Breast epithelium (tissue), 4 donors: ENCODE data around the gene CD151. TPM values are rescaled to one million over a fixed set of nuclear protein-coding genes. Genes with fewer than 3 reads are reported as not detected.
A peak's percentile ranks its signal among the peaks of the same experiment; 100 is the strongest.

Source experiments
- DNase-seq, 2 donors: peaks; one replicate each; pipeline ENCODE4 v3.0.0-alpha.2; 2019; ENCODE audit warnings: low spot score in 2 of 2
- H3K27ac ChIP-seq, 2 donors: fragments of 200-600 bp; sonication (generic) in 1 of 2; one replicate each; pipeline ENCODE4 v1.5.1; 2016 to 2019; ENCODE audit warnings: mild to moderate bottlenecking in 1 of 2
- H3K27me3 ChIP-seq, 2 donors: fragments of 200-600 bp; sonication (generic) in 1 of 2; one replicate each; pipeline versions ENCODE4 v1.5.1 to v1.6.0; 2017 to 2019; ENCODE audit warnings: control low read depth in 1 of 2, mild to moderate bottlenecking in 1 of 2
- H3K36me3 ChIP-seq: fragments of 200-600 bp; one replicate; pipeline ENCODE4 v1.5.1; 2019
- H3K4me1 ChIP-seq, 2 donors: fragments of 200-600 bp; sonication (generic); one replicate each; pipeline ENCODE4 v1.5.1; 2016 to 2019; ENCODE audit warnings: control low read depth in 1 of 2
- H3K4me3 ChIP-seq, 3 donors: fragments of 200-600 bp; sonication (generic); 1 replicate in 2 of 3; 2 replicates in 1 of 3; pipeline ENCODE4 v1.5.1; 2016 to 2019; ENCODE audit warnings: mild to moderate bottlenecking in 3 of 3, moderate library complexity in 2 of 3
- H3K9me3 ChIP-seq, 2 donors: fragments of 200-600 bp; sonication (generic) in 1 of 2; one replicate each; pipeline ENCODE4 v1.5.1; 2016 to 2019; ENCODE audit warnings: control low read depth in 1 of 2
- POLR2A ChIP-seq: fragments of 450-650 bp; IDR thresholded peaks from one replicate; pipeline ENCODE4 v1.6.1; 2016; ENCODE audit warnings: antibody characterized with exemption, mild to moderate bottlenecking, moderate library complexity
- POLR2AphosphoS5 ChIP-seq, 3 donors: sonication (generic); formaldehyde crosslinking; IDR thresholded peaks; one replicate each; pipeline ENCODE4 v1.6.1; 2017; ENCODE audit warnings: antibody characterized with exemption in 3 of 3
- intact Hi-C: fragments of 100-400 bp; cut with DNase I; formaldehyde crosslinking; loops from one replicate; pipeline ENCODE4 v1.15.1; 2023; ENCODE audit warnings: low total_unique reads
- total RNA-seq, 3 donors: library from RNA; depleted of rRNA; stranded (reverse); fragments of >200 nt; gene quantifications; one replicate each; pipeline ENCODE4 v1.1.0, GENCODE V29; 2016
- TF ChIP-seq, protein P1 (sequence below), 3 donors: fragments of 450-650 bp; IDR thresholded peaks; one replicate each; pipeline ENCODE4 v1.5.1; 2016 to 2017; ENCODE audit warnings: antibody characterized with exemption in 3 of 3, mild to moderate bottlenecking in 3 of 3, moderate library complexity in 3 of 3

The CD151 gene
- total RNA-seq, 3 donors from 2014 or later: 209 to 847 (median 343) TPM

DNA sequence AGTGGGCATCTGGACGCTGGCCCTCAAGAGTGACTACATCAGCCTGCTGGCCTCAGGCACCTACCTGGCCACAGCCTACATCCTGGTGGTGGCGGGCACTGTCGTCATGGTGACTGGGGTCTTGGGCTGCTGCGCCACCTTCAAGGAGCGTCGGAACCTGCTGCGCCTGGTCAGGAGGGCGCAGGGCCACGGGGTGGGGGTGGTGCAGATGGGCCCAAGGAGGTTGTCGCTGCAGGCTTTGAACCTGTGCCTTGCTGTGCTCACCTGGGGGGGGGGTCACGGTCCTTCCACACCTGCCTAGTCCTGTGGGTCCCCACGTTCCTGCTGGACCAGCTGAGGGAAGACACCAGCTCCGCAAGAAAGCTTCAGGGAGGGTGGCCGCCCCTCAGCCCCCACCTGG is 3.5 kb downstream of the CD151 start:
- H3K4me1 ChIP-seq: peaks cover 14 to 23% of the 10 kb centered on the region in 2 donors
- H3K9me3 ChIP-seq: no peaks in the 10 kb centered on the region
- no peak for DNase-seq
- peak overlapping the region; percentile 73 to 93 for H3K27ac ChIP-seq
- intact Hi-C loops: no loop called here
- H3K36me3 ChIP-seq: no peaks in the 10 kb centered on the region
- no peak for TF ChIP-seq POLR2A
- no peak for TF ChIP-seq POLR2AphosphoS5 (IDR thresholded peaks at IDR 0.05)
- TF ChIP-seq, protein P1, sequence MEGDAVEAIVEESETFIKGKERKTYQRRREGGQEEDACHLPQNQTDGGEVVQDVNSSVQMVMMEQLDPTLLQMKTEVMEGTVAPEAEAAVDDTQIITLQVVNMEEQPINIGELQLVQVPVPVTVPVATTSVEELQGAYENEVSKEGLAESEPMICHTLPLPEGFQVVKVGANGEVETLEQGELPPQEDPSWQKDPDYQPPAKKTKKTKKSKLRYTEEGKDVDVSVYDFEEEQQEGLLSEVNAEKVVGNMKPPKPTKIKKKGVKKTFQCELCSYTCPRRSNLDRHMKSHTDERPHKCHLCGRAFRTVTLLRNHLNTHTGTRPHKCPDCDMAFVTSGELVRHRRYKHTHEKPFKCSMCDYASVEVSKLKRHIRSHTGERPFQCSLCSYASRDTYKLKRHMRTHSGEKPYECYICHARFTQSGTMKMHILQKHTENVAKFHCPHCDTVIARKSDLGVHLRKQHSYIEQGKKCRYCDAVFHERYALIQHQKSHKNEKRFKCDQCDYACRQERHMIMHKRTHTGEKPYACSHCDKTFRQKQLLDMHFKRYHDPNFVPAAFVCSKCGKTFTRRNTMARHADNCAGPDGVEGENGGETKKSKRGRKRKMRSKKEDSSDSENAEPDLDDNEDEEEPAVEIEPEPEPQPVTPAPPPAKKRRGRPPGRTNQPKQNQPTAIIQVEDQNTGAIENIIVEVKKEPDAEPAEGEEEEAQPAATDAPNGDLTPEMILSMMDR (IDR thresholded peaks at IDR 0.05): no peak
- H3K4me3 ChIP-seq: no peak overlapping the region
- no peaks in the 10 kb centered on the region for H3K27me3 ChIP-seq

GRCh38 chr11:836700-837099 is 3.9 kb downstream of the CD151 start:
- H3K36me3 ChIP-seq: no peaks in the 10 kb centered on the region
- intact Hi-C loops: no loop called here
- no peak overlapping the region for H3K4me3 ChIP-seq

GRCh38 chr11:837189-837989 is 4.6 kb downstream of the CD151 start:
- Histone ChIP-seq H3K4me1 (peaks cover 6 to 23% of the 10 kb centered on the region in 2 donors), H3K36me3 (no peaks in the 10 kb centered on the region), H3K9me3 (no peaks in the 10 kb centered on the region), H3K27me3 (no peaks in the 10 kb centered on the region), H3K4me3 (no peak overlapping the region), H3K27ac (peak overlapping the region; percentile 35 to 93)
- TF ChIP-seq, protein P1 (IDR thresholded peaks at IDR 0.05): no peak
- intact Hi-C loops: no loop called here
- no peak for DNase-seq

More at GRCh38 chr11:836700-837099, 3.9 kb downstream of the CD151 start:
- TF ChIP-seq, protein P1 (IDR thresholded peaks at IDR 0.05): no peak
- TF ChIP-seq POLR2A (no peak), POLR2AphosphoS5 (IDR thresholded peaks at IDR 0.05) (no peak)
- peaks cover 13 to 27% of the 10 kb centered on the region in 2 donors for H3K4me1 ChIP-seq
- H3K27me3 ChIP-seq: no peaks in the 10 kb centered on the region
- DNase-seq: no peak
- H3K9me3 ChIP-seq: no peaks in the 10 kb centered on the region
- H3K27ac ChIP-seq: peak overlapping the region; percentile 73 to 93

GRCh38 chr11:837990-838307 is 5.2 kb downstream of the CD151 start:
- no peaks in the 10 kb centered on the region for H3K36me3 ChIP-seq
- H3K27ac ChIP-seq: no peak overlapping the region

More at GRCh38 chr11:837990-838307, 5.2 kb downstream of the CD151 start:
- intact Hi-C loops: no loop called here
- no peak overlapping the region for H3K4me3 ChIP-seq
- no peaks in the 10 kb centered on the region for H3K9me3 ChIP-seq
- H3K27me3 ChIP-seq: no peaks in the 10 kb centered on the region
- no peak for DNase-seq
- peaks cover 3 to 21% of the 10 kb centered on the region in 2 donors for H3K4me1 ChIP-seq
- TF ChIP-seq POLR2A: no peak
- TF ChIP-seq POLR2AphosphoS5 (IDR thresholded peaks at IDR 0.05): no peak
- TF ChIP-seq, protein P1 (IDR thresholded peaks at IDR 0.05): no peak
